ENCODE measurements around the gene DNASE1L3. TPM values are rescaled to one million over a fixed set of nuclear protein-coding genes. Genes with fewer than 3 reads are reported as not detected.

DNASE1L3 gene
- polyA plus RNA-seq, 3 donors = 0.19 TPM; not detected in 2

GRCh38 chr3:58161435-58162398 lies 49.1 kb downstream of the DNASE1L3 start:
- peak; percentile 21 to 51 (median 26) for DNase-seq
- intact Hi-C loops (cut with micrococcal nuclease) = loop anchor here in 1 of 2 donors (10.0 kb wide), 1 partner anchor 147 kb away; no protein-coding TSS in a partner anchor
- TF ChIP-seq, protein P1, sequence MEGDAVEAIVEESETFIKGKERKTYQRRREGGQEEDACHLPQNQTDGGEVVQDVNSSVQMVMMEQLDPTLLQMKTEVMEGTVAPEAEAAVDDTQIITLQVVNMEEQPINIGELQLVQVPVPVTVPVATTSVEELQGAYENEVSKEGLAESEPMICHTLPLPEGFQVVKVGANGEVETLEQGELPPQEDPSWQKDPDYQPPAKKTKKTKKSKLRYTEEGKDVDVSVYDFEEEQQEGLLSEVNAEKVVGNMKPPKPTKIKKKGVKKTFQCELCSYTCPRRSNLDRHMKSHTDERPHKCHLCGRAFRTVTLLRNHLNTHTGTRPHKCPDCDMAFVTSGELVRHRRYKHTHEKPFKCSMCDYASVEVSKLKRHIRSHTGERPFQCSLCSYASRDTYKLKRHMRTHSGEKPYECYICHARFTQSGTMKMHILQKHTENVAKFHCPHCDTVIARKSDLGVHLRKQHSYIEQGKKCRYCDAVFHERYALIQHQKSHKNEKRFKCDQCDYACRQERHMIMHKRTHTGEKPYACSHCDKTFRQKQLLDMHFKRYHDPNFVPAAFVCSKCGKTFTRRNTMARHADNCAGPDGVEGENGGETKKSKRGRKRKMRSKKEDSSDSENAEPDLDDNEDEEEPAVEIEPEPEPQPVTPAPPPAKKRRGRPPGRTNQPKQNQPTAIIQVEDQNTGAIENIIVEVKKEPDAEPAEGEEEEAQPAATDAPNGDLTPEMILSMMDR (IDR thresholded peaks at IDR 0.05) = no peak
- Histone ChIP-seq H4K20me1 (ENCODE audit: insufficient read depth, low read length) (no peaks in the 10 kb centered on the region), H2AFZ (ENCODE audit: insufficient read depth, low read depth, low read length, poor library complexity, severe bottlenecking) (no peak overlapping the region), H3K79me2 (ENCODE audit: insufficient read depth, low read length) (no peaks in the 10 kb centered on the region), H3K4me1 (ENCODE audit: control insufficient read depth in 1 of 2, insufficient read depth in 2 of 2, low read length in 2 of 2) (peaks cover 8 to 9% of the 10 kb centered on the region in 2 donors), H3K4me3 (replicated peaks in 1 of 3; ENCODE audit: low read depth in 2 of 3, low read length in 3 of 3) (no peak overlapping the region), H3K27ac (ENCODE audit: low read depth in 1 of 2, low read length in 2 of 2) (no peak overlapping the region), H3K36me3 (replicated peaks in 1 of 2; ENCODE audit: control insufficient read depth in 1 of 2, insufficient read depth in 2 of 2, low read length in 2 of 2) (peaks cover 25 to 72% of the 10 kb centered on the region in 2 donors), H3K27me3 (ENCODE audit: control insufficient read depth in 2 of 2, insufficient read depth in 2 of 2, low read length in 2 of 2) (no peaks in the 10 kb centered on the region), H3K4me2 (replicated peaks; ENCODE audit: extremely low read depth, low read length, poor library complexity, severe bottlenecking) (no peak overlapping the region), H3K9ac (ENCODE audit: insufficient read depth, low read length, poor library complexity, severe bottlenecking) (no peak overlapping the region), H3K9me3 (replicated peaks in 1 of 2; ENCODE audit: control insufficient read depth in 1 of 2, insufficient read depth in 1 of 2, low read length in 2 of 2) (no peaks in the 10 kb centered on the region)
- 95% methylated on average over 5 of the region's 11 CpGs for WGBS (ENCODE audit: insufficient coverage)
- H3K27me3 Mint-ChIP-seq (ENCODE audit: low read depth in 3 of 3) = peaks cover 0 to 1% (median 0%) of the 10 kb centered on the region in 3 donors
- peaks cover 0 to 4% (median 0%) of the 10 kb centered on the region in 7 donors for H3K9me3 Mint-ChIP-seq
- no peak overlapping the region for H3K4me3 Mint-ChIP-seq
- peaks cover 72 to 73% of the 10 kb centered on the region in 2 donors for H3K36me3 Mint-ChIP-seq
- H3K27ac Mint-ChIP-seq = peak overlapping the region in 4 of 7 donors; percentile 9 to 68 (median 36)
- peaks cover 15% of the 10 kb centered on the region for H3K4me1 Mint-ChIP-seq

DNA sequence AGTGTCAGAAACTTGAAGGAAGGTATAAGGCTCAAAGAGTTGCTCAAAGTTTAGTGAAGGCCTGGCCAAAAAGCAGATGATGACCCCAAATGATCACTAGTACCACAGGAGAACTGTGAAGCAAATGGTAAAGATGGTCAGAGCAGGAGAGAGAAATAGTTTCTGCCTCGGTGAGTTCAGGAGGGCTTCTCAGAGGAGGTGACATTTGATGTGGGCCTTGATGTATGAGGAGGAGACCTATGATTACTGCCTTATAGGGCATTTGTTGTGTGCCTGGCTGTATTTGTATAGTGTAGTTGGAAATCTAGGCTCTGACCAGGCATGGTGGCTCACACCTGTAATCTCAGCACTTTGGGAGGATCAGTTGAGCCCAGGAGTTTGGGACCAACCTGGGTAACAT lies 50.4 kb downstream of the DNASE1L3 start:
- Histone ChIP-seq H3K27ac (ENCODE audit: low read depth in 1 of 2, low read length in 2 of 2) (no peak overlapping the region), H3K4me2 (replicated peaks; ENCODE audit: extremely low read depth, low read length, poor library complexity, severe bottlenecking) (no peak overlapping the region), H3K79me2 (ENCODE audit: insufficient read depth, low read length) (no peaks in the 10 kb centered on the region), H3K9ac (ENCODE audit: insufficient read depth, low read length, poor library complexity, severe bottlenecking) (no peak overlapping the region), H3K36me3 (replicated peaks in 1 of 2; ENCODE audit: control insufficient read depth in 1 of 2, insufficient read depth in 2 of 2, low read length in 2 of 2) (peaks cover 33 to 81% of the 10 kb centered on the region in 2 donors), H3K27me3 (ENCODE audit: control insufficient read depth in 2 of 2, insufficient read depth in 2 of 2, low read length in 2 of 2) (no peaks in the 10 kb centered on the region), H2AFZ (ENCODE audit: insufficient read depth, low read depth, low read length, poor library complexity, severe bottlenecking) (no peak overlapping the region), H3K9me3 (replicated peaks in 1 of 2; ENCODE audit: control insufficient read depth in 1 of 2, insufficient read depth in 1 of 2, low read length in 2 of 2) (no peaks in the 10 kb centered on the region), H3K4me1 (ENCODE audit: control insufficient read depth in 1 of 2, insufficient read depth in 2 of 2, low read length in 2 of 2) (peaks cover 8 to 9% of the 10 kb centered on the region in 2 donors), H4K20me1 (ENCODE audit: insufficient read depth, low read length) (no peaks in the 10 kb centered on the region), H3K4me3 (replicated peaks in 1 of 3; ENCODE audit: low read depth in 2 of 3, low read length in 3 of 3) (no peak overlapping the region)
- Mint-ChIP-seq H3K4me1 (peaks cover 15% of the 10 kb centered on the region), H3K36me3 (peaks cover 70 to 77% of the 10 kb centered on the region in 2 donors), H3K27ac (peak overlapping the region in 1 of 7 donors; percentile 8), H3K27me3 (ENCODE audit: low read depth in 3 of 3) (peaks cover 0 to 1% (median 0%) of the 10 kb centered on the region in 3 donors), H3K9me3 (peaks cover 0 to 4% (median 0%) of the 10 kb centered on the region in 7 donors), H3K4me3 (no peak overlapping the region)
- 100% methylated on average over 1 of the region's 1 CpG for WGBS (ENCODE audit: insufficient coverage)
- DNase-seq = no peak
- intact Hi-C loops (cut with micrococcal nuclease) = loop anchor here in 1 of 2 donors (10.0 kb wide), 1 partner anchor 146 kb away; no protein-coding TSS in a partner anchor
- TF ChIP-seq, protein P1 (IDR thresholded peaks at IDR 0.05) = no peak

Measured in CD14-positive monocyte (primary cell).